Hematopoietic multipotent progenitor cell treated with erythropoietin and hydrocortisone succinate and interleukin-3 and kit ligand, for 15 days (in vitro differentiated cells): Measurements from ENCODE around the gene TEN1.
A peak's percentile ranks its signal among the peaks of the same experiment; 100 is the strongest.
"Not testable (repeated sequence)": the region's sequence is repeated elsewhere in the genome, so short reads cannot be mapped to it uniquely, and the experiment has no call there.

ENCODE experiments used
- DNase-seq: peaks from one replicate; pipeline ENCODE4 v3.0.0-alpha.2; 2015; ENCODE audit warnings: low spot score

Gene TEN1, protein sequence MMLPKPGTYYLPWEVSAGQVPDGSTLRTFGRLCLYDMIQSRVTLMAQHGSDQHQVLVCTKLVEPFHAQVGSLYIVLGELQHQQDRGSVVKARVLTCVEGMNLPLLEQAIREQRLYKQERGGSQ

DNA sequence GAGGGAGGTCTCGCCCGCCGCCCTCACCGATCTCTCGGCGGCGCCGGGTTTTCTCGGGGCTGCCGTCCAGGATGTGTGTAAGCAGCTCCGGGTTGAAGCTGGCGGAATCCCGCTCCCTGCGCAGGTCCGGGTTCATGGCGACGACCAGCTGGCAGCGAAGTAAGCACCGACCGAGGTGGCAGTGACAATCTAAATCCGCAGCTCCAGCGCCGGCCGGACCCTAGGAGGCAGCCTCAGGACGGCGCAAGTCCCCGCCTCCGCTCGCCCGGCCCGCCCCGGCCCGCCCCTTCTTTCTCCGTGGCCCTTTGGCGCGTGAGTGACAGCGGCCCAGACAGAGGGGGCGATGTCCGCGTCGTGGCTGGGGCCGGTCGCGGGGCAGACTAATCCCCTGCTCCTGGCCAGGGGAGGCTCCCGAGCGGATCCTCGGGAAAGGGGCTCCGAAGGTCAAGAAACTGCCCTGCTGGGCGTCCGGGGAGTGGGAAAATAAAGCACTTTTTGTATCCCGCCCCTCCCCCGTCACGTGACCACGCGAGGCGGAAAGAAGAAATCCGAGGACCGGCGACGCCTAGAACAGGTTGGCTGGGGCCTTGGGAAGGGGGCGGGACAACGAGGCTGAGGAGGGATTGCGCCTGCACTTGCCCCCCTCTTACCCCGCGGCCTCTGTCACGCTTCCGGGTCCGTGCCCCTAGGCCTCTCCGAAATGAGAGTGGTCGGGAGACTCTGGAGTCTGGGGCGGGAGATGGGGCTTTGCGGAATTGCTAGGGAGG, at the start of gene TEN1, which contains the start of gene ACOX1:
TEN1 (plus strand) TSS at position 303 of the 767 bp plus-strand sequence. CDS start 6,953 bp downstream, outside the sequence.
ACOX1 (minus strand) TSS at position 229 of the 767 bp plus-strand sequence; CDS start at position 136, 93 bp downstream.
- peak; percentile 88 for DNase-seq

DNA sequence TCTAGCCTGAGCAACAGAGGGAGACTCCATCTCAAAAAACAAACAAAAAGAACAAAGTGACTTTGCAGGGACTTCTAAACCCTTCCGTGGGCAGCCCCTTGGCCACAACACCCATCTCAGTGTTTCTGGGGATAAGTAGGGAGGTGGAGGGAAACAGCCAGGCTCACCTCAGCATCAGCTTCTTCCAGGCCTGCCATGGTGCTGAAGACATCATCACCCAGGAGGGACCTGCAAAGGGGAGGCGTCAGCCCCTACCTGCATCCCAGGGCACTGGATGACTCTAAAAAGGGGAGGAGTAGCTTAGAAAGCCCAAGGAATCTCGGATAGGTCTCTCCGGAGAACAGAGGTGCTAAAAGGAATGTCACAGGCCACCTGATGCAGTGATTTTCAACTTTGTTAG, 48.0 kb upstream of the TEN1 start:
- no peak for DNase-seq

DNA sequence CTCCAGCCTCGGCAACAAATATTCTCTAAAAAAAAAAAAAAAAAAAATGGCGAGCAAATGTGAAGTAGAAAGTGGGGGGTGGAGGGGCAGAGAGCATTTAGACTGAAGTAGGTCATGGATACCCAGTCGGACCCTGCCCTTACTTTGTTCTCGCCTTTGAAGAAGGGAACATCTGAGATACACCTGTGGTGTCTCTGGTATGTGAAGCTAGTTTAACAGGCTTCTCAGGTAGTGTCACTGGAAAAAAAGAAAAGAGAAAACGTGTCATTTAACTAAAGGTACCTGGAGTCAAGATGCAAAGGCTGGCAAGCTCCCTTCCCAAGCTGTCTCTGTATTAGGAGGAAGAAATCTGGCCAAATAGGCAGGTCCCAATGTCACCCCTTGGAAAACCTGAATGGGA, 46.2 kb upstream of the TEN1 start:
- no peak for DNase-seq

DNA sequence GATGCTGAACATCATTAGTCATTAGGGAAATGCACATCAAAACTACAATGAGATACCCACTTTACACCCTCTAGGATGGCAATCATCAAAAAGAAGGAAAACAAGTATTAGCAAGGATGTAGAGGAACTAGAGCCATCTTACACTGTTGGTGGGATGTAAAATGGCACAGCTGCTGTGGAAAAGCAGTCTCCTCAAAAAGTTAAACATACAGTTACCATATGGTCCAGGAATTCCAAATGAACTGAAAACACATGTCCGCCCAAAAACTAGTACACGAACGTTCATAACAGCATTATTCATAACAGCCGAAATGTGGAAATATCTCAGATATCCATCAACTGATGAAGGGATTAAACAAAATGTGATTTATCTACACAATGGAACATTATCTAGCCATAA, 45.2 kb upstream of the TEN1 start:
- DNase-seq = no peak

DNA sequence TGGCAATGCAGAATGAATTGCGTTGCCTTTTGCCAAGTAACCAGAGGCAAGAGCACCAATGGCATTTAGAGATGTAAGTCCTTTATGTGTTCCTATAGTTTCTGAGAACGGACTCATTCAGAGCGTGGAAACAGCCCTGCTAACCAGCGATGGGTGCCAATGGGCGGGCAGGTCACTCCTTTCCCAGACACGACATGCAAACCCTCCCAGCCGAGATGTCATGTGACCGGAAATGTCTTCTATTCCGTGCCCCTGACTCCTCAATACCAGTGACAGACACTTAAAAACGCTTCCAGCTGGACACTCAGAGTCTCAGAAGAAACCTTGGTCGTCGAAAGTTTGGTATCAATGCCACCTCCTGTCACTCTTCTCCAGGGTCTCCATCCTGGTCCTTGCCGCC, 41.4 kb upstream of the TEN1 start:
- no peak for DNase-seq

DNA sequence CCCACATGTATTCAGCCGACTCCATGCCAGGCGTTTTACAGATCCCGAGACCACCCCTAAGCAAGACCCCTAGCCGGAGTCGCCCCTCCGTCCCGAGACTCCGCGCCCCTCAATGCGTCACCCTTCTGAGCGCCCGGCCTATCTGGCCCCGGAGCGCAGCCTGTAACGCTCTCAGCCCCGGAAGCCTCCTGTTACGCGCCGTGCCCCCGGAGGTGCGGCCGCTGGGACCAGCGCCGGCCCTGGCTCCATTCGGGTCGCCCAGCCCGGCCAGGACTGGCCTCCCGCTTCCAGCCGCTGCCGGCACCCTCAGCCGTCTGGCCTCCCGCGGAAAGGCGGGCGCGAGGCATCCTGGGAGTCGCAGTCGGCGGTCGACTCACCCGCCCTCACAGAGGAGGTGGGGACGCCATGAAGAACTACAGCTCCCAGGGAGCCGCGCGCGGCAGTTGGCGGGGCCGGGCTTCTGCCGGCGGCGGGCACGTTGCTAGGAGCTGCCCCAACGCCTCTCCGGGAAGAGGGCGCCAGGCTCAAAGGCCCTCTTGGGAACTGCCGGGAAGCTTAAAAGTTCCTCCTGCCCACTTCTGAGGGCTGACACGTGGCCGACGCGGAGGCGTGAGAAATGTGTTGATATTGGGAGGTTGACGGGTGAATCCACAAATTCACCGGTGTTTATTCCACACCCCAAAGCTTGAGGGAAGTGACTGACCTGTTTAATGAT, 38.2 kb upstream of the TEN1 start, which contains the start of gene FBF1:
FBF1 (minus strand) TSS at position 316 of the 715 bp plus-strand sequence. CDS start 2,893 bp downstream, outside the sequence.
- peak; percentile 90 for DNase-seq

DNA sequence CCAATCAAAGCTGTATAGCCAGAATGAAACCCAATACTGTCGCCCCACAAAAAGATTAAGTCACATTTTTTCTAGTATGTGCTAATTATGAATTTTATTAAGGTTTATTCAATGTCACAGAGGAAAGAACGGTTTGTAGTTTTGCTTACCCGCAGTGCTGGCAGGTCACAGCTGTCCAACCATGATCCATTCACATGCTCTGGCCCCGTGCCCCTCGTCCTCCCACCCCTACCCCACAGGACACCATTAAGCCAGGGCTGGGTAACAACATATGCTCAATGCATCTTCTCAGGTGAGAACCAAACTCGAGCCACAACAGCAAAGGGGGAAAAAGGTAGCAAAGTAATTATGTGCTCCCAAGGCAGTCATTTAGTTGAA, 37.6 kb upstream of the TEN1 start:
- no peak for DNase-seq

DNA sequence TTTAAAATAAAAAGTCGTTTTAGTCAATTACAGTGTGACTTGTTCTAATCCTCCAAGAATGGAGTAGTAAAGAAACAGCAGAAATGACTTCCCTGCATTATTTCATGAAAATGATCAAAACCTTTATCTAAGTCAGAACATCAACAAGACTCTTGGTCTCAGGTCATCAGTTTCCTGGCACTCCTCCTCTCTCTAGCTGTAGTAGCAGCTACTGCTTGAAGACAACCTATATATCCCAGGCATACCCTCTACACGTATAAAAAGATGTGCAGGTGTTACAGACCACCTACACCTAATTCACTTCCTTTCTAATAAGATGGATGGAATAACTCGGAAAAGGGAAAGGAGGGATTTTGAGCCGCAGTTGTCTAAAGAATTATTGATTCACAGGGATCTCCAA, 36.6 kb upstream of the TEN1 start:
- no peak for DNase-seq

DNA sequence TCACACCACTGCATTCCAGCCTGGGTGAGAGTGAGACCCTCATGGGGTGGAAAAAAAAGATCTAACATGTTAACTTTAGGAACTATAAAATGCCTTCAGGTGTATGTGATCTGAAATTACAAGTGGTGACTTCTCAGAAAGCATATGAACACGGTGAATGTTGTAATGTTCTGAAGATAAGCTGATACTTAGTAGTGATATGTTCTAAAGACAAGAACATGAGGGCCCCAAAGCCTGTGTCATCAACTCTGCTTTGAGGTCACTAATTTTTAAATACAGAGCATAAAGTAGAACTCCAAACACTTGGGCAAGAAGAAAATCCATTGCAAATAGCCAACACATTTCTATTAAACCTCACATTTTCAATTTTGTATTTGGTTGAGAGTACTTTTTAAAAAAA, 35.5 kb upstream of the TEN1 start:
- DNase-seq = no peak

DNA sequence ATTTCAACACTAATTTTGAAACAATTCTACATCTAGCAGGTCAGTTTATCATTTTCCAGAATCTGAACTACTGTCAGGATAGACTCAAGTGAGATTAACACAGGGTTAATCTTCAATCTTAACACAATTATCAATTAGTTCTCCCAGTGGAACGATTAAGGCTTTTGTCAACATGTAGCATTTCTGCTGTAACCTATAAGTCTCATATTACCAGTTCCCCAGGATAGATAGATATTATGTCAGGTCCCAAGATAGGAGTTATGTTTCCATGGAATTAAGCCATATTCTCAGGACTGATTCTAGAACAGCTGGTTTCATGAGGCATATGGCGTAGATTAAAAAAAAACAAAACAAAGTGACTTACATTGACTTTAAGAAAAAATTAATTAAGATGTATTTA, 33.8 kb upstream of the TEN1 start:
- no peak for DNase-seq

DNA sequence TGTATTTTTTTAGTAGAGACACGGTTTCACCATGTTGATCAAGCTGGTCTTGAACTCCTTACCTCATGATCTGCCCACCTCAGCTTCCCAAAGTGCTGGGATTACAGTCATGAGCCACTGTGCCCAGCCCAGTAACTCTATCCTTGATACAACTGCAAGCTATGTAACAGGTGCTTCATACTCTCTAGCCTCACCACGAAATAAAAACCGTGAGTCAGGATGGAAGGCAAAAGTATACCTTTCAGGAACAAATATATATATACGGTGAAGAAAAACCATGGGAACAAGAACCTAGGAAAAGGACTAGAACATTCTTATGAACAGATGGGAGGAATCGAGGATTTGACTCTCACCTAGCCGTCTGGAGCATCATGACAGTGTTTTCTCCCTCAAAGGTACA, 28.6 kb upstream of the TEN1 start:
- no peak for DNase-seq

DNA sequence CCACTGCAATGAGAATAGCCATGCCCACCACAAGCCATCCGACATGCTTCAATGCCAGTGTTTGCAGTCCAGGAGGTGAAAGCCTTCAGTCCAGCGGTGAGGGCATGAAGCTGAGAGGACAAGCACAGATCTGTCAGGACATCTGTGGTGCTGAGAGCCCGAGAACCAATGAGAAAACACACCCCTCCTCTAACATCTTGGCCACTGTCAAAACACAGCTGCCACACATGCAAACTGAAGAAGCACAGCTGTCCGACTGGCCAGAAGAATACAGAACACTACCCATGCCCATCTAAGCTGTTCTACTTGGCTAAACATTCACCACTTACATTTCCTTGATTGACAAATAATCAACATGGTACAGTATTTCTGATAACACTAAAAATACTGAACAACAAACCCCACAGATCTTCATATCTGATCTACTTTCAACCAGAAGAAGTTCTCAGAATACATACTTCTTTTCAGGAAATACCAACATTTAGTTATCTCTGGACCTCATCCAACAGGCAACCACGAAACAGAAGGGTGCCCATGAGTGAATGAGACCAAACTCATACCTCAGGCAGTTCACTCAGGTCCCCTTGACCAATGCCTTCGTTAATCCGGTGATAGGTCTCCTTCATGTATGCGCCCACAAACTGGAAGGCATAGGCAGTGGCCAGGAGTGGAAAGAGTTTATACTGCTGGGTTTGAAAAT, 28.0 kb upstream of the TEN1 start:
- peak; percentile 56 for DNase-seq

DNA sequence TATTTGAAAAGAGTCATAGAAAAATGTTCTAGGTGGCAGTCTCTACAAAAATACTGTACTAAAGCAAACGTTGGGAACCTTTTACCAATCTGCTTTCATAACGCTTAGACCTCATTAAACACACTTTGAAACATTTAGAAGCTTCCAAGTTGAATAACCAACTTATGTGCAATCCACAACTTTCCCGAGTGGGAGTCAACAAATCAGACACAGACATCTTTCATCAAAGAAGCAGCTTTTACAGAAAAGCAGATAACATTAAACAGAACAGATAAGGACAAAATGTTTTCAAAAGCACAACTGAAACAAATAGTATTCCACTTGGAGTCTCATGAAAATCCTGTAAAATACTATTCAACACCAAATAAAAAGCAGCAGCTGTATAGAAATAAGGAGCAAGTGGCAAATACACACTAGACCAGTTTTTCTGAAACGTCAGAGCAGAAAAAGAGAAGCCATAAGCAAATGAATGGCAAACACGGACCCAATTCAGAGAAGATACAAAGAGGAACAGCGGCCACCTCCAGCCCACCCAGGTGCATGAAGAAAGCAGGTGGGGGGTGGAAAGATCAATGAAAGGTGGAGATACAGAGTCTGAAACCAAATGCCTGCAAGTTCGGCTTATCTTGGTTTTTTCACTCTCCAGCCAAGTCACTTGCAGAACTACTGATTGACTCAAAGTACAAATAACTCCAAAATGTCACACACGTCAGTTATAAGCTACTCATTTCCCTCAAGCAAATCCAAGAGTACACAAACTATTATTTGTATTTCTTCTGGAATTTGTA, 19.8 kb upstream of the TEN1 start:
- DNase-seq = no peak

DNA sequence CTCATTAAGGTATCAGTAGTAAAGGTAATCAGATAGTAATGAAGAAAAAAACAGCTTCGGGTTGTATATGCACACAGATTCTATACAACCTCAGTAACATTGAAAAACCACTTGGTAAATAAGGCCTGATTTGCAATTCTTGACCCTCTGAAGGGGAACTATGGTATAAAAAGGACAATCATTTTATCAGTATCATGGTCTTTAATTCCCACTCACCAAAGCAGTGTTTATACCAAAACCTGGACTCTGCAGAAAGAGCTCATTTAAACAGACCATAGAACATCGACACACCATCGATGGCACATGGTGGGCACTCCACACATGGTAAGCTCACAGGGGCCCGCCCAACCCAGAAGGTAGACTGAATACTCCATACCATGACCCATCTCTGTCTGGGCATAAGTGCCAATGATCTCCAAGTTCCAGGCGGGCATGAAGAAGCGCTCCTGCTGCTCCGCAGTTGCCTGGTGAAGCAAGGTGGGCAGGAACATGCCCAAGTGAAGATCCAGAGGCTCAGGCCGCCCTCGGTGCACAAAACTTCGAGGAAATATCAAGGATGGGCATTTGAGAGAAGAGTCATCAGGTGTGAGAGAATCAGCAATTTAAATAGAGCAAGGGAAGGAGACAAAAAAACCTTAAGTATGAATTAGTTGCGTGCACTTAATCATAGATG, 19.1 kb upstream of the TEN1 start:
- DNase-seq = no peak

DNA sequence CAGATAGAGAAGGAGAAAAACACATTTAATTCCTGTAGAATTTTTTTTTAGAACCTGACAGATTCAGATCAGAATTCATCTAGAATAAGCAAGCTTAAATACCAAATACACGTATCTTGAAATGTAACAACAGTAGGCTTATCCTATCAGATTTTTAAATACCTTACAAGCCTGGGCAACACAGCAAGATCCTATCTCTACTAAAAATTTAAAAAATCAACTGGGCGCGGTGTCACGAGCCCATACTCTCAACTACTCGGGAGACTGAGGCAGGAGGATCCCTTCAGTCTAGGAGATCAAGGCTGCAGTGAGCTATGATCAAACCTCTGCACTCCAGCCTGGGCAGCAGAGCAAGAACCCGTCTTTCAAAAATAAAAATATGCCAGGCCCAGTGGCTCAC, 13.6 kb upstream of the TEN1 start:
- no peak for DNase-seq

DNA sequence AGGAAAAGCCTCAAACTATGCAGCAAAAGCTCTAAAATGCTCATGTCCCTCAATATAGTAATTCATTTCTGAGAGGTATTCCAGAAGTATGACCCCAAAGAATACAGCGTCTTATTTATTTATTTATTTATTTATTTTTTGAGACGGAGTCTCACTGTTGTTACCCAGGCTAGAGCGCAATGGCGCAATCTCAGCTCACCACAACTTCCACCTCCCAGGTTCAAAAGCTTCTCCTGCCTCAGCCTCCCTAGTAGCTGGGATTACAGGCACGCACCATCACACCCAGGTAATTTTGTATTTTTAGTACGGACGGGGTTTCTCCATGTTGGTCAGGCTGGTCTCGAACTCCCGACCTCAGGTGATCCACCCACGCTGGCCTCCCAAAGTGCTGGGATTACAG, 10.0 kb upstream of the TEN1 start:
- DNase-seq = not testable (repeated sequence)

DNA sequence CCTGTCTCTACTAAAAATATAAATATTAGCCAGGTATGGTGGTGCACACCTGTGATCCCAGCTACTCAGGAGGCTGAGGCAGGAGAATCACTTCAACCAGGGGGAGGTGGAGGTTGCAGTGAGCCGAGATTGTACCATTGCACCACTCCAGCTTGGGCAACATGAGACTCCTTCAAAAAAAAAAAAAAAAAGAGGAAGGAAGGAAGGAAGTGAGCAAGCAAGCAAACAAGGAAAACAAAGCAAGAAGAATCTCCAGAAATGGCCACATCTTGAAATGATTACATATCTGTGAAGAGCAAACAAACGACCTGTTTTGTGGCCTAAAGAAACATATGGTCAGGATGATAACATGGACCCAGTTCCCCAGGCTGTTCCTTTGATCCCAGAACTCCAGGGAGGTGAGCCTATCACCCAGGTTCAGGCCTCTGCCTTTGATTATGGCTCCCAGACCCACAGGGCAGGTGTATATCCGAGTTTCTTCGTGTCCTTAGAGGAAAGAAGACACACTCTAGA, 9.0 kb upstream of the TEN1 start:
- no peak for DNase-seq

DNA sequence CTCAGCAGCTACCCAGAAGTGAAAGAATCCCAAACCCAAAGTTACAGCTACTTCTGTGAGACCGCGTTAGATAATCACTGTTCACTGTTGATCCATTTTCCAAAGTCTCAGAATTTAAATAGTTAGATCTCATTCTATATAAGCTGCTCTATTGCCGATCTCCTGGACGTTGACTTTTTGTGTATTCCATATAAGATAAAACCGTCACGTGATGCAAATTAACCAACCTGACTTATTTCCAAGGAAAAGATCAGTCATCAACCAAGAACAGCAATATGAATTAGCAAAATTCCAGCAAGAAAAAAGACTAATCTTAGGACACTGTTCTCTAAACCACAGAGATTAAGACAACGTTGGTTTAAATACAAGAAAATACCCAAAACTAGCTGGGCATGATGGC, 8.4 kb upstream of the TEN1 start:
- DNase-seq = no peak

DNA sequence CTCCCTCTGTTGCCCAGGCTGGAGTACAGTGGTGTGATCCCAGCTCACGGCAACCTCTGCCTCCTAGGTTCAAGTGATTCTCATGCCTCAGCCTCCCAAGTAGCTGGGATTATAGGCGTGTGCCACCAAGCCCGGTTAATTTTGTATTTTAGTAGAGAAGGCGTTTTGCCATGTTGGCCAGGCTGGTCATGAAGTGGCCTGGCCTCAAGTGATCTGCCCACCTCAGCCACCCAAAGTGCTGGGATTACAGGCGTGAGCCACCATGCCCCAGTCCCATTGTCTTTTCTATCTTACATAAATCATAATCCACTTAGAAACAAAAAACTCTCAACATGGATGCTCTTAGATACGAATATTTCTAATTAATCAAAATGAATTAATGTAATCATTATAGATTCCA, 3.9 kb upstream of the TEN1 start:
- not testable (repeated sequence) for DNase-seq

DNA sequence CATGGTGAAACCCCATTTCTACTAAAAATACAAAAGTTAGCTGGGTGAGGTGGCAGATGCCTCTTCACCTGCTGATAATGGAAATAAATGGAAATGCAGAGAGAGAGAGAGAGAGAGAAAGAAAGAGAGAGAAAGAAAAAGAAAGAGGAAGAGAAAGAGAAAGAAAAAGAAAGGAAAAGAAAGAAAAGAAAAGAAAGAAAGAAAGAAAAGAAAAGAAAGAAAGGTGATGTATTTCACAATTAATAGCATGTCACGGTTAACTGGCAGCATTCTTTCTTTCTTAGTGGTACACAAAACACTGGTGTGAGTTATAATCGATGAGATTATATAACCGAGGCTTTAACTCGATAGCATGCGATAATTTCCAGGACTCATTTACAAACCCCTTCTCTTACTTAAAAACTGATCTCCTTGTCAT, 3.3 kb upstream of the TEN1 start:
- no peak for DNase-seq
